NCI-H345 (cell line): ENCODE data around the gene DSC3.
"Not testable (repeated sequence)": the region's sequence is repeated elsewhere in the genome, so short reads cannot be mapped to it uniquely, and the experiment has no call there.

Source experiments
- DNase-seq: peaks from one replicate; lab custom pipeline; 2025; lab: John Stamatoyannopoulos, UW

The DSC3 gene

GRCh38 chr18:31041271-31042083 lies 1.1 kb downstream of the DSC3 start:
- no peak for DNase-seq

- no peak for DNase-seq
Measured at GRCh38 chr18:31040686-31041270, 1.8 kb downstream of the DSC3 start.

GRCh38 chr18:31039426-31039825 lies 3.1 kb downstream of the DSC3 start:
- no peak for DNase-seq

GRCh38 chr18:31037686-31038085 lies 4.9 kb downstream of the DSC3 start:
- not testable (repeated sequence) for DNase-seq

- DNase-seq = no peak
Measured at GRCh38 chr18:31034541-31034940, 8.0 kb downstream of the DSC3 start.

- DNase-seq = no peak
Measured at GRCh38 chr18:31030574-31031278, 11.8 kb downstream of the DSC3 start.

GRCh38 chr18:31015715-31016434 lies 26.7 kb downstream of the DSC3 start:
- no peak for DNase-seq

GRCh38 chr18:31011455-31011854 lies 31.1 kb downstream of the DSC3 start:
- DNase-seq = not testable (repeated sequence)

- no peak for DNase-seq
Measured at GRCh38 chr18:31010601-31011000, 31.9 kb downstream of the DSC3 start.

- DNase-seq = no peak
Measured at GRCh38 chr18:30999887-31000628, 42.5 kb downstream of the DSC3 start.

- DNase-seq = no peak
Measured at GRCh38 chr18:30999186-30999585, 43.4 kb downstream of the DSC3 start.

- no peak for DNase-seq
Measured at GRCh38 chr18:30997223-30997622, 45.3 kb downstream of the DSC3 start.

GRCh38 chr18:30992231-30992630 lies 50.3 kb downstream of the DSC3 start:
- no peak for DNase-seq

GRCh38 chr18:30991397-30991796 lies 51.1 kb downstream of the DSC3 start:
- DNase-seq = no peak

- DNase-seq = no peak
Measured at GRCh38 chr18:30989141-30989540, 53.4 kb downstream of the DSC3 start.

GRCh38 chr18:30988440-30988839 lies 54.1 kb downstream of the DSC3 start:
- no peak for DNase-seq

- DNase-seq = no peak
Measured at GRCh38 chr18:30987467-30988241, 54.9 kb downstream of the DSC3 start.

- no peak for DNase-seq
Measured at GRCh38 chr18:30985753-30986152, 56.8 kb downstream of the DSC3 start.

- DNase-seq = no peak
Measured at GRCh38 chr18:30982285-30982992, 60.1 kb downstream of the DSC3 start.

- DNase-seq = not testable (repeated sequence)
Measured at GRCh38 chr18:30978091-30978490, 64.5 kb downstream of the DSC3 start.
